ENCODE data around the gene LZTR1.
"Not testable (repeated sequence)": the region's sequence is repeated elsewhere in the genome, so short reads cannot be mapped to it uniquely, and the experiment has no call there.

Gene LZTR1

GRCh38 chr22:21047730-21048129 is 65.6 kb downstream of the LZTR1 start:
- TF ChIP-seq CTCF (conservative IDR thresholded peaks at IDR 0.05) = no peak
- H3K27ac ChIP-seq = no peak overlapping the region

DNA sequence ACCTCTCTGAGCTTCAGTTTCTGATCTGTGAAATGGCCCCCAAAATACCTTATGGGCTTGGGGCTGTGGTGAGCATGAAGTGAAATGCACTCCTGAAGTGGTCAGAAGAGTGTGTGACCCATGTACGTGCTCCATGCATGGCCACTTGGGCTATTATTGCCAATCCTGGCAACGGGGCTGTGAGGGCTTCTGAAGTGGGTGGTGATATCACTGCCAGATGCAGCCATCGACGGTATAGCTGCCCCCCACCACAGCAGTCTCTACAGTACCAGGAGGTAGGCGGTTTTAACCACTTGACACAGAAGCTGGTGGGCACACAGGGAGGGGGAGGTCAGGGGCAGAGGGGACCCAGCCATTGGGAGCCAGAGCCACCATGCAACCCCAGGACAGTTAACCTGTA is 66.4 kb downstream of the LZTR1 start:
- not testable (repeated sequence) for H3K27ac ChIP-seq

Measured in VCaP (cell line).